UCSD-AML1 (cell line): ENCODE data around the gene ZNF280B.
"Not testable (repeated sequence)": the region's sequence is repeated elsewhere in the genome, so short reads cannot be mapped to it uniquely, and the experiment has no call there.

Source experiments
- DNase-seq: peaks from one replicate; lab custom pipeline; 2025; ENCODE audit not compliant: unreplicated experiment; lab: John Stamatoyannopoulos, UW

ZNF280B gene

DNA sequence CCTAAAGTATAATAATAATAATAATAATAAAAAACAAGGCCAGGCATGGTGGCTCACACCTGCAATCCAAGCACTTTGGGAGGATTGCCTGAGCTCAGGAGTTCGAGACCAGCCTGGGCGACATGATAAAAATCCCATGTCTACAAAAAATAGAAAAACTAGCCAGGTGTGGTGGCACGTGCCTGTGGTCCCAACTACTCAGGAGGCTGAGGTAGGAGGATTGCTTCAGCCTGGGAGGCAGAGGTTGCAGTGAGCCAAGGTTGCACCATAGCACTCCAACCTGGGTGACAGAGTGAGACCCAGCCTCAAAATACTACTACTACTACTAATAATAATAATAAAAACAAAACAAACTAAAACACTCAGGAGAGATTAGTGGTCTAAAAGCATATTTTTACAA lies 27.1 kb upstream of the ZNF280B start:
- DNase-seq, result no peak

DNA sequence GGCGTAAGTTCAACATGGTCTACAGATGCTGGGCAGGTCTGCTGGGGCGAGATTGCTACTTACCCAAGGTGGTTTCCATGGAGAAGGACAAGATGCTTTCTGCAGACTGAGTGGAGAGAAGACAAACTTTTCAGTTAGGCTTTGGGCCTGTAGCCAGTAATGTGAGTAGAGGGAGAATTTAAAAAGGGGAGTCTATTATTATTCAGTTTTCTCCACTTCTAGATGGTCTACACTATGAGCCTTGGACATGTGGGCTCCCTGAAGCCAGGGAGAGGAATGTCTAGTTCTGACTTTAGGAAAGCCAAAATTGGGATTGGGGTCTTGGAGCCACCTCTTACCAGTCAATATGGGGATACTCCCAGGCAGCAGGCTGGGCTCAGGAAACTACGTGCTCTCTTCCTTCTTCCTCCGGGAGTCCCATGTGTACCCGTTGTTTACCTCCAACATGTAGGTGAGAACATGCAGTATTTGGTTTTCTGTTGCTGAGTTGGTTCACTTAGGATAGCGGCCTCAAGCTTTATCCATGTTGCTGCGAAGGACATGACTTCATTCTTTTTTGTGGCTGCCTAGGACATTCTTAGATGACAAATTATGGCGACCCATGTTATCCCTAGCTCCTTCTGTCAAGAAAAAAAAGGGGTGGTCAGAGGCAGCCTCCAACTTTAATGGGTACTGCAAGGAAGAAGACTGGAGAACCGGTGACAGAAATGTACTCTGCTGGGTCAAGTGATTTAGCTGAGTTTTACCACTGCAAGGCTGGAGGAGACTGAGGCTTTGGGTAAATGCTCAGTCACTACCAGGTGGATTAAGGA lies 26.3 kb upstream of the ZNF280B start:
- no peak for DNase-seq

DNA sequence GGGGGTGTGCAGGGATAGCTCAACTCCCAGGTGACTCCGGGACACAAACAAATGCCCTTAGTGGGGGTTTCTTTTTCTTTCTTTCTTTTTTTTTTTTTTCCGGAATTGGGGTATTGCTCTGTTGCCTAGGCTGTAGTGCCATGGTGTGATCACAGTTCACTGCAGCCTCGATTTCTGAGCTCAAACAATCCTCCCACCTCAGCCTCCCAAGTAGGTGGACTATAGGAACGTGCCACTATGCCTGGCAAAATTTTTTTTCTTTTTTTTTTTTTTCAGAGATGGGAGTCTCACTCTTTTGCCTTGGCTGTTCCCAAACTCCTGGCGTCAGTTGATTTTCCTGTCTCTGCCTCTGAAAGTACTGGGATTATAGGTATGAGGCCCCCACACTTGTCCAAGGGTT lies 25.3 kb upstream of the ZNF280B start:
- DNase-seq, result no peak

DNA sequence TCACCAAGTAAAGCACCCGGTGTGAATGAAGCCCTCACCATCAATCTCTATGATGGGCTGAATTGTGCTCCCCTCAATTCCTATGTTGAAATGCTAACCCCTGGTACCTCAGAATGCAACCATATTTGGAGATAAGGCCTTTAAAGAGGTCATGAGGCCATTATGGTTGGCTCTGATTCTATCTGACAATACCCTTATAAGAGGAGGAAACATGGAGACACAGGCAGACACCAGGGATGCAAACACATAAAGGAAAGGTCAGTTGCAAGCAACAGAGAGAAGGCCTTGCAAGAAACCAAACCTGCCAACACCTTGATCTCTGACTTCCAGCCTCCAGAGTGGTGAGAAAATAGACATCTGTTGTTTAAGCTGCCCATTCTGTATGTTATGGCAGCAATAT lies 24.9 kb upstream of the ZNF280B start:
- DNase-seq, result no peak

DNA sequence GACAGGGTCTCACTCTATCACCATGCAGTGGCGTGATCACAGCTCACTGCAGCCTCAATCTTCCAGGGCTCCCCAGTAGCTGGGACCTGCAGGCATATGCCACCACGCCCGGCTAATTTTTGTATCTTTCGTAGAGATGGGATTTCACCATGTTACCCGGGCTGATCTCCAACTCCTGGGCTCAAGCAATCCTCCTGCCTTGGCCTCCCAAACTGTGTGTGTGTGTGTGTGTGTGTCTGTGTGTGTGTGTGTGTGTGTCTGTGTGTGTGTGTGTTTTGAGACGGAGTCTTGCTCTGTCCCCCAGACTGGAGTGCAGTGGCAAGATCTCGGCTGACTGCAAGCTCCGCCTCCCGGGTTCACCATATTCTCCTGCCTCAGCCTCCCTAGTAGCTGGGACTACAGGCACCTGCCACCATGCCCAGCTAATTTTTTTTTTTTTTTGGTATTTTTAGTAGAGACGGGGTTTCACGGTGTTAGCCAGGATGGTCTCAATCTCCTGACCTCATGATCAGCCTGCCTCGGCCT lies 24.1 kb upstream of the ZNF280B start:
- DNase-seq, result not testable (repeated sequence)

DNA sequence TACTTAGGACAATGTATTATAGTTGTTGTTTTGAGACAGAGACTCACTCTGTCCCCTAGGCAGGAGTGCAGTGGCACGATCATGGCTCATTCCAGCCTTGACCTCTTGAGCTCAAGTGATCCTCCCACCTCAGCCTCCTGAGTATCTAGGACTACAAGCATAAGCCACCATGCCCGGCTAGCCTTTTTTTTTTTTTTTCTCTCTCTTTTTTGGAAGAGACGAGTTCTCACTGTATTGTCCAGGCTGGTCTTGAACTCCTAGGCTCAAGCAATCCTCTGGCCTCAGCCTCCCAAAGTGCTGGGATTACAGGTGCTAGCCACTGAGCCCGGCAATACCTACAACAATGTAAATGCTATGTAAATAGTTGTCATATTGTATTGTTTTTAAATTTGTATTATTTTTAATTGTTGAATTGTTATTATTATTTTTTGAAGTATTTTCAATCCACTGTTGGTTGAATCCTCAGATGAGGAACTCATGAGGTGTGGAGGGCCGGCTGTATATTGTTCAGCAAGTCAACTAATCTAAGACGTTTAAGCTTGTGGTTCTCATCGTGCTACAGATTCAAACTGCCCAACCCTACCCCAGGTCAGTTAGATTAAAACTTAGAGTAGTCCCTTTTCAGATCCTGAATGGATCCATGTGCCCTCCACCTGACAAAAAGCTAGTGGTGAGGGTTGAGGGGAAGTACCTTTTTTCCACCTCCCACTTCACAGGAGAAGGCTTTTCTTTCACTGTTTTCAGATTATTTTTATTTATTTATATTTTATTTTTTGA lies 23.4 kb upstream of the ZNF280B start:
- no peak for DNase-seq

DNA sequence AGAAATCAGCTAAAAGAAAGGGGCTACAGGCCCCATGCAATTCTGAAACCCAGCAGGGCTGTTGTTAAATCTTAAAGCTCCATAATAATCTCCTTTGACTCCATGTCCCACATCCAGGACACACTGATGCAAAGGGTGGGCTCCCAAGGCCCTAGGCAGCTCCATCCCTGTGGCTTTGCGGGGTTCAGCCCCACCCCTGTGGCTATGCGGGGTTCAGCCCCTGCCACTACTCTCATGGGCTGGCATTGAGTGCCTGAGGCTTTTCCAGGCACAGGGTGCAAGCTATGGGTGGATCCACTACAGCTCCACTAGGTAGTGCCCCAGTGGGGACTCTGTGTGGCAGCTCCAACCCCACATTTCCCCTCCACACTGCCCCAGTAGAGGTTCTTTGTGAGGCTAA lies 20.2 kb upstream of the ZNF280B start:
- DNase-seq, result no peak

DNA sequence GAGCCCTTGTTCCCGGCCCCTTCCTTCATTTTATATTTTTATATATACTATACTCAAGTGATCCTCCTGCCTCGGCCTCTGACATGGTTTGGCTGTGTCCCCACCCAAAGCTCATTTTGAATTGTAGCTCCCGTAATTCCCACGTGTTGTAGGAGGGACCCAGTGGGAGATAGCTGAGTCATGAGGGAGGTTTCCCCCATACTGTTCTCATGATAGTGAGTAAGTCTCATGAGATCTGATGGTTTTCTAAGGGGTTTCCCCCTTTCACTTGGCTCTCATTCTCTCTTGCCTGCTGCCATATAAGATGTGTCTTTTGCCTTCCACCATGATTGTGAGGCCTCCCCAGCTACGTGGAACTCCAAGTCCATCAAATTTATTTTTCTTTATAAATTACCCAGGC lies 18.8 kb upstream of the ZNF280B start:
- DNase-seq, result no peak

DNA sequence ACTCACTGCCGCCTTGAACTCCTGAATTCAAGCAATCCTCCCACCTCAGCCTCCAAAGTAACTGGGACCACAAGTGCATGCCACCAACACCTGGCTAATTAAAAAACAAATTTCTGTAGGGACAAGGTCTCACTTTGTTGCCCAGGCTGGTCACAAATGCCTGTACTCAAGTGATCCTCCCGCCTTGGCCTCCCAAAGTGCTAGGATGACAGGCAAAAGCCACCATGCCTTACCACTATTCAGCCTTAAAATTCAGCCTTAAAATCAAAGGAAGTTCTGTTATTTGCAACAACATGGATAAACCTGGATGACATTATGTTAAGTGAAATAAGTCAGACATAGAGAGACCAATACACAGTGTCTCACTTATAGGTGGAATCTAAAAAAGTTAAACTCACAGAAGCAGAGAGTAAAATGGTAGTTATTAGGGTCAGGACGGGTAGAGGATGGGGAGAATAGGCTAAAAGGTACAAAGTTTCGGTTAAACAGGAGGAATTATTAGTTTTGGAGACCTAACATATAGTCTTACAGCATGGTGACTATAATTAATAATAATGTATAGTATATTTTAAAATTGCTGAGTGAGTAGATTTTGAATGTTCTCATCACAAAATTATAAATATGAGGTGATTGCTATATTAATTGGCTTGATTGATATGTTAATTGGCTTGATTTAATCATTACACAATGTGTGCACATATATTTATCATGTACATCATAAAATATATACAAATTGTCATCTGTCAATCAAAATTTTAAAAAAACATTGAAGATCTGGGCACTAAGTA lies 17.8 kb upstream of the ZNF280B start:
- DNase-seq, result no peak

DNA sequence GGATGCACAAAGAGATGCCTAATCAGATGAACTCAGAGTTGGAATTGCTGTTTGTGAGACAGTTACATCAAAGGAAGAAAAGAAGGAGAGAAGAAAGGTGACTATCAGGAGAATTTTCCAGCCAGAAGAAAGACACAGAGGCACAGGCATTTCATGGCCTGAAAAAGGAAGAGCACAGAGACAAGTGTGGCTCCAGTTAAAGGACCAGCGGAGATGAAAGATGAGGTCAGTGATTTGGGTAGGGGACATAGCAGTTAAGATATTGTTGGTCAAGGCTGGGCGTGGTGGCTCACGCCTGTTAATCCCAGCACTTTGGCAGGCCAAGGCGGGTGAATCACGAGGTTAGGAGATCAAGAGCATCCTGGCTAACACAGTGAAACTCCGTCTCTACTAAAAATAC lies 15.0 kb upstream of the ZNF280B start:
- DNase-seq, result no peak

DNA sequence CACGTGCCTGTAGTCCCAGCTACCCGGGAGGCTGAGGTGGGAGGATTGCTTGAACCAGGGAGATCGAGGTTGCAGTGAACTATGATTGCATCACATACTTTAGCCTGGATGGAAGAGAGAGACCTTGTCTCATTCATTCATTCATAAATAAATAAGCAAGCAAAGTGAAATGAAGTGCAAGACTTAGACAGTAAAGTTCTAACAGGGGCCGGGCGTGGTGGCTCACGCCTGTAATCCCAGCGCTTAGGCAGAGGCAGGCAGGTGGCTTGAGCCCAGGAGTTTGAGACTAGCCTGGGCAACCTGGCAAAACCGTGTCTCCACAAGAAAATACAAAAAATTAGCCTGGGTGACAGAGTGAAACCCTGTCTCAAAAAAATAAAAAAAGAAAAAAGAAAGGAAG lies 13.1 kb upstream of the ZNF280B start:
- no peak for DNase-seq

DNA sequence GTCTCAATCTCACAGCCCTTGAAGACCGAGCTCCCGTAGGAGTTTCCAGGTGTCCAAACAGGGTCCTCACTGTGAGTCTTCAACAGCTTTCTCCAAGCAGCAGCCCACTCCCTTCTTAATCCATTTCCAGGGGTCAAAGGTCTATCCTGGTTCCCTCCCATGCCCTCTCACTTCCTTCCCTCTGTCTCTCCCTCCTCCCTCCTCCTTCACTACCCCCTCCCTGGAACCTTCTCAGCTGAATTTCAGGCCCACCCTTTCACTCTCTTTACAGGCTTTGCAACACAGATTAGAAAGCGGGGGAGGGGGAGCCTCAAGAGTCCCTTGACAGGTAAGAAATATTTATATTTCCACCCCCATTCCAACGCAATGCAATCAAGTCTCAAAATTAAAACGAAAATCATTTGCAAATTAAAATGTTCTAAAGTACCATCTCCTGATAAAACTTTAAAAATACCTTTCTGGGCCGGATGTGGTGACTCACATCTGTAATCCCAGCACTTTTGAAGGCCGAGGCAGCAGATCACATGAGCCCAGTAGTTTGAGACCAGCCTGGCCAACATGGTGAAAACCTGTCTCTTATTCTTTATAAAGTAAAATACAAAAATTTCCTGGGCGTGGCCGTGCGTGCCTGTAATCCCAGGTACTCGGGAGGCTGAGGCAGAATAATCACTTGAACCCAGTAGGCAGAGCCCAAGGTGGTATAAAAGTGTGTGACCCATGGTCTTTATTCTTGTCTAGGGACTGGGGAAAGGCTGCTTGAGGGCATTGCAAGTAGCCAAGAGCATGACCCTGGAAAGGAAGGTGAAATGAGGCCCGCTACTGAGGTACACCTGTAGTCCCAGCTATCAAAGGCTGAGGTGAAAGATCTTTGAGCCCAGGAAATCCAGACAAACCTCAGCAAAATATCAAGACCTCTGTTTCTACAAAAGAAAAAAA lies 12.4 kb upstream of the ZNF280B start:
- no peak for DNase-seq

DNA sequence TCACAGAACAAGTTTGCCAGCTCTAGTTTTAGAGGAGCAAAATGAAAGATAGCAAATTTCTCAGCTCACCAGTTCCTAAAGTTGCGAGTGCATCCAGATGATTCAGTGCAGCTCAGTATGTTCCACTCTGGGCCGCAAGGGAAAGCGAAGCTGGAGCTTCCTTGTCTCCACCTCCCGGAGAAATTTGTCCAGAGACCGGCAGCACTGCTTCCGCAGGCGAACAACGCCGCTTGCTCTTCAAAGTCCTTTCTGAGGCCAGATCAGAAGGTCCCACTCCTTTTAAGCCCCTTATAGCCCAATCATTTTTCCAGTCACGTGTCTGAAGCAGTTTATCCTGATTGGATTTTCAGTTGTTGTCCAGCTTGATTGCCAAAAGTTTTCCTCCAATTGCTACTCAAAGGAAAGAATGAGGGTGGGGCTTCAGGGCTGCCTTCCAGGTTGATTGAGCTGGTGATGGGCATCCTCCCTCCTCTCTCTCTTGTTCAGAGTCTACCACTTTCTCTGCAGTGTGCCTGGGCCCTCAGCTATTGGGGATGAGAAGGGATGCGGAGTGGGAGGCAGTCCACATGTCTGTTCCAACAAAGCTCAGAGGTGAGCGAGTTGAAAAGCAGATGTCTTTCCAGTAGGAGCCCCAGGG lies 11.6 kb upstream of the ZNF280B start, which contains the start of gene ZNF280A:
Gene ZNF280A (minus strand): TSS at position 251 of the 637 bp plus-strand sequence. CDS start 4,640 bp downstream, outside the sequence.
- no peak for DNase-seq

DNA sequence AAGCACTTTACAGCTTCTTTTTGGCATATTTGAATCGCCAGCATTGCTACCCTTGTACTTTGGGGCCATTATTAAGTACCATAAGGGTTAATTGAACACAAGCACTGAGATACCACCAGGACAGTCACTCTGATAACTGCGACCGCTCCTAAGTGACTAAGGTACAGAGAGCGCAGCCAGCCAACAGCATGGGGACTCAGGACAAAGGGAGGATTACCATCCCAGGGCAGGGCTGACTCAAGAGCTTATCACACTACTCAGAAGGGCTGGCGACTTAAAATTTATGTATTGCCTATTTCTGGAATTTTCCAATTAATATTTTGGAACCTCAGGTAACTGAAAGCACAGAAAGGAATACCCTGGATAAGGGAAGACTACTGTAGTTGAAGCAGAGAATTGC lies 11.0 kb upstream of the ZNF280B start:
- no peak for DNase-seq

DNA sequence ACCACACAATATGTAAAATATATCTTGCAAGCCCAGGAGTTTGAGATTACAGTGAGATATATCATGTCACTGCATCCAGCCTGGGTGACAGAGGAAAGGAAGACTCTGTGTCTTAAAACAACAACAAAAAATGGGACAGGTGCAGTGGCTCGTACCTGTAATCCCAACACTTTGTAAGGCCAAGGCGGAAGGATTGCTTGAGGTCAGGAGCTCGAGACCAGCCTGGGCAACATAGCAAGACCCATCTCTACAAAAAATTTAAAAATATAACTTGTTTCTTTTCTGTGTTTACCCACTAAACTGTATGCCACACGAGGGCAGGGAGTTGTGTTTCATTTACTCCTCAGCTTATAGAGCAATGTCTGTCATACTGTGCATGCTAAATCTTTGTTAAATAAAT lies 8.4 kb upstream of the ZNF280B start:
- DNase-seq, result no peak

DNA sequence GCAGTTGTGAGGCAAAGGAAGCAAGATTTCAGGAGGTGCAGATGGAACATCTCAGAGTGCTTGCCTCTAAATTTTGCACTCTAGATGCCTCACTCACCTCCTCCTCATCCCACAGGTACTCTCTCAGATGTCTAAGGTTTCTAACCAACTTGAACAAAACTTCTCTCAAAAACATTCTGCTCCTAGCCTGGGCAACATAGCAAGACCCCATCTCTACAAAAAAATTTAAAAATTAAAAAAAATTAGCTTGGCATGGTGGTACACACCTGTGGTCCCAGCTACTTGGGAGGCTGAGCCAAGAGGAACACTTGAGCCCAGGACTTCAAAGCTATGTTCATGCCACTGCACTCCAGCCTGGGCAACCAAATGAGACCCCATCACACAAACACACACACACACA lies 7.3 kb upstream of the ZNF280B start:
- DNase-seq, result no peak

DNA sequence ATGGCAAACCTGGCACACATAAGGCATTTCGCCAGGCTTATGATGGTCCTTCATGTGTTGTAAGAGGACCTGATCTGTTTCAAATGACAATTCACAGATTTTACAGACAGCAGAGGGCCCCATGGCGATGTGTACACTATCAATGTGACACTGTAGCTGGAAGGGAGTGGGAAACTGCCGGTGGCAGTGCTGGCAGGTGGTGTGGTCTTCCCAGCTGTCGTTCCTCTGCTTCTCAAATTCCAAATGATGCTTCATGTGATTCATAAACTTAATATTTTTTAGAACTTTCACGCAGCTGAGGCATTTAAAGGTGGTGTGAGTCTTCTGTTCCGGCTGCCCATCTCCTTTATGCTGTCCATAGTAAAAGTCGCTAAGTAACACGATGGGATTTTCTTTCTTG lies 5.9 kb upstream of the ZNF280B start:
- not testable (repeated sequence) for DNase-seq

DNA sequence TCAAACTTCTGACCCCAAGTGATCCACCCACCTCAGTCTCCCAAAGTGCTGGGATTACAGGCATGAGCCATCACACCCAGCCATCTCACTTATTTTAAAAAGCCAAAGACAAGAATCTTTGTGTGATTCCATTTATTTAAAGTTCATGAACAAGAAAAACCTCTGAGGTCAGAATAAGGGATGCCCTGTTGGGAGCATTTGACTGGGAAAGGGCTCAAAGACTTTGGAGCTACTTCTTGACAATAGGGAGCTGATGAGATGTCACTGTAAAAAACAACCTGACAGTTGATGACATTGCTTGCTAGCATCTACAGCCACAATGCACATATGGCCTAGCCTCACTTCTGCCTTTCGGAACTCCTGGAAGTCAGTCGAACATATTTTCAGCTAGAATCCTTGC lies 5.1 kb upstream of the ZNF280B start:
- DNase-seq, result no peak

DNA sequence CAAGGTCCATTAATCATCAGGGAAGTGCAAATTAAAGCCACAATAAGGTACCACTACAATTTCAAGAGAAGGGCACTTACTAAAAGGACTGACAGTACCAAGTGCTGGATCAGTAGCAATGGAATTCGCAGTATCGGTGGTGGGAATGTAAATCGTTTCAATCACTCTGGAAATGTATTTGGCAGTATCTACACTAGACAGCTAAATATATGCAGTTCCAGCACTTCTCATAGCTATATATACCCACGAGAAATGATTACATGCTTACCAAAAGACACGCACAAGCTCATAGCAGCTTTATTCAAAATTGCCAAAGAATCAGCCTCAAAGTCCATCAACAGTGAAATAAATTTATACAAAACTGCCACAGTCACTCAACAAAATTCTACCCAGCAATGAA lies 4.4 kb upstream of the ZNF280B start:
- no peak for DNase-seq

DNA sequence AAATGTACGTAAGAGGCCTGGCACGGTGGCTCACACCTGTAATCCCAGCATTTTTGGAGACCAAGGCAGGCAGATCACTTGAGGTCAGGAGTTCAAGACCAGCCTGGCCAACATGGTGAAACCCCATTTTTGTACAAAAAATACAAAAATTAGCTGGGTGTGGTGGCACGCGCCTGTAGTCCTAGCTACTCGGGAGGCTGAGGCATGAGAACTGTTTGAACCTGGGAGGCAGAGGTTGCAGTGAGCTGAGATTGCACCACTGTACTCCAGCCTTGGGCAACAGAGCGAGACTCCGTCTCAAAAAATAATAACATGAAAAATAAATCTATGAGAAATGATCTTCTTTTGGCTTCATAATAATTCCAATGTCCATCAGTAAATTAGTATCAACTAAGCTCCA lies 2.3 kb upstream of the ZNF280B start:
- DNase-seq, result not testable (repeated sequence)
